Hepatocyte (in vitro differentiated cells): ENCODE results near the gene LRRC49. TPM values are rescaled to one million over a fixed set of nuclear protein-coding genes. Genes with fewer than 3 reads are reported as not detected.
"Not testable (repeated sequence)": the region's sequence is repeated elsewhere in the genome, so short reads cannot be mapped to it uniquely, and the experiment has no call there.

ENCODE experiments used
- DNase-seq: peaks from one replicate; pipeline ENCODE4 v3.0.0-alpha.2; 2016; ENCODE audit warnings: low spot score
- H2AFZ ChIP-seq: fragments of 200-600 bp; sonication (generic); 2 replicates; pipeline ENCODE4 v1.6.0; 2016; ENCODE audit warnings: antibody characterized with exemption, mild to moderate bottlenecking
- H3K27ac ChIP-seq: fragments of 200-600 bp; sonication (generic); 2 replicates; pipeline ENCODE4 v1.5.1; 2016; ENCODE audit warnings: mild to moderate bottlenecking
- H3K27me3 ChIP-seq: fragments of 200-600 bp; sonication (generic); 2 replicates; pipeline ENCODE4 v1.6.1; 2016
- H3K36me3 ChIP-seq: fragments of 200-600 bp; sonication (generic); replicated peaks from 2 replicates; pipeline ENCODE4 v1.5.1; 2016; ENCODE audit warnings: low read depth; ENCODE audit not compliant: insufficient read depth
- H3K4me1 ChIP-seq: fragments of 200-600 bp; sonication (generic); 2 replicates; pipeline ENCODE4 v1.5.1; 2016; ENCODE audit warnings: mild to moderate bottlenecking, moderate library complexity; ENCODE audit not compliant: insufficient read depth
- H3K4me2 ChIP-seq: fragments of 200-600 bp; sonication (generic); 2 replicates; pipeline ENCODE4 v1.6.0; 2016
- H3K4me3 ChIP-seq: fragments of 200-600 bp; sonication (generic); 2 replicates; pipeline ENCODE4 v1.5.1; 2016; ENCODE audit warnings: mild to moderate bottlenecking
- H3K79me2 ChIP-seq: fragments of 200-600 bp; sonication (generic); 2 replicates; pipeline ENCODE4 v1.6.0; 2017; ENCODE audit warnings: mild to moderate bottlenecking
- H3K9me2 ChIP-seq: fragments of 200-600 bp; sonication (generic); replicated peaks from 2 replicates; pipeline ENCODE4 v1.6.0; 2017; ENCODE audit warnings: mild to moderate bottlenecking; ENCODE audit not compliant: insufficient read depth
- H3K9me3 ChIP-seq: fragments of 200-600 bp; sonication (generic); 2 replicates; pipeline ENCODE4 v1.5.1; 2016; ENCODE audit warnings: low read depth, mild to moderate bottlenecking
- H4K20me1 ChIP-seq: fragments of 200-600 bp; sonication (generic); 2 replicates; pipeline ENCODE4 v1.6.0; 2016; ENCODE audit warnings: mild to moderate bottlenecking; ENCODE audit not compliant: insufficient read depth, poor library complexity, severe bottlenecking
- CTCF ChIP-seq: fragments of 200-600 bp; sonication (generic); IDR thresholded peaks from 2 replicates; pipeline ENCODE4 v1.5.1; 2016; ENCODE audit warnings: antibody characterized with exemption, mild to moderate bottlenecking; ENCODE audit not compliant: poor library complexity
- EZH2 ChIP-seq: fragments of 200-600 bp; sonication (generic); IDR thresholded peaks from 2 replicates; pipeline ENCODE4 v1.6.1; 2016; ENCODE audit warnings: antibody characterized with exemption, mild to moderate bottlenecking, borderline replicate concordance
- EZH2phosphoT487 ChIP-seq: fragments of 200-600 bp; sonication (generic); IDR thresholded peaks from one replicate; pipeline ENCODE4 v1.6.1; 2018; ENCODE audit warnings: antibody characterized with exemption, mild to moderate bottlenecking, low read depth, moderate library complexity; ENCODE audit not compliant: unreplicated experiment, severe bottlenecking
- WGBS: methylation state at CpG from one replicate; pipeline ENCODE4 v1.1.6; 2016; ENCODE audit warnings: low lambda C conversion rate; ENCODE audit errors: missing lambda C conversion rate; 5-methylcytosine and 5-hydroxymethylcytosine counted together
- polyA plus RNA-seq: library from polyadenylated mRNA; unstranded; fragments of >200 nt; fragmentation: Nextera tagmentation; extraction: Ambion mirVana; gene quantifications from 2 replicates; pipeline ENCODE4 v1.2.1, GENCODE V29; 2016
- total RNA-seq: library from RNA; depleted of rRNA; stranded (reverse); fragments of >200 nt; gene quantifications from 2 replicates; pipeline ENCODE4 v1.2.3, GENCODE V29; 2014

The LRRC49 gene
- total and polyA plus RNA-seq, 2 experiments from 2014 or later, result 1.4 to 11.6 TPM

- Histone ChIP-seq H3K27ac (no peak overlapping the region), H3K36me3 (no peaks in the 10 kb centered on the region), H3K4me1 (no peaks in the 10 kb centered on the region), H3K9me3 (no peaks in the 10 kb centered on the region), H3K4me2 (no peak overlapping the region), H2AFZ (no peak overlapping the region), H3K9me2 (no peaks in the 10 kb centered on the region), H3K27me3 (no peaks in the 10 kb centered on the region), H4K20me1 (no peaks in the 10 kb centered on the region), H3K4me3 (no peak overlapping the region), H3K79me2 (no peaks in the 10 kb centered on the region)
- no peak for DNase-seq
- TF ChIP-seq CTCF (no peak), EZH2 (no peak), EZH2phosphoT487 (no peak)
- 53% methylated on average over 5 of the region's 5 CpGs for WGBS
Measured at GRCh38 chr15:70995383-70995970, 102.9 kb downstream of the LRRC49 start.

DNA sequence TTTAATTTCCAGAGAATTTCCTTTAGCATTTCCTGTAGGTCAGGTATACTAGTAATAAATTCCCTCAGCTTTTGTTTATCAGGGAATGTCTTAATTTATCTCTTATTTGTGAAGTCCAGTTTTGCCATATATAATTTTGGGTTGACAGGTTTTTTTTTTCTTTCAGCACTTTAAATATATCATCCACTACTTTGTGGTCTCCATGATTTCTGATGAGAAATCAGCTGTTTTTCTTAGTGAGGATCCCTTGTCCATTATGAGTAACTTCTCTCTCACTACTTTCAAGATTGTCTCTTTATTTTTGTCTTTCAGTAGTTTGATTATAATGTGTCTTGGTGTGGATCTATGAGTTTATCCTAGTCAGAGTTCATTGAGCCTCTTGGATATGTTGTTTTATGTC is 105.7 kb downstream of the LRRC49 start:
- Histone ChIP-seq H3K79me2 (no peaks in the 10 kb centered on the region), H3K4me1 (no peaks in the 10 kb centered on the region), H3K27me3 (no peaks in the 10 kb centered on the region), H3K4me2 (no peak overlapping the region), H3K4me3 (no peak overlapping the region), H2AFZ (no peak overlapping the region), H3K36me3 (no peaks in the 10 kb centered on the region), H3K9me3 (no peaks in the 10 kb centered on the region), H3K9me2 (no peaks in the 10 kb centered on the region), H4K20me1 (no peaks in the 10 kb centered on the region), H3K27ac (no peak overlapping the region)
- no peak for DNase-seq
- TF ChIP-seq CTCF (no peak), EZH2 (no peak)

DNA sequence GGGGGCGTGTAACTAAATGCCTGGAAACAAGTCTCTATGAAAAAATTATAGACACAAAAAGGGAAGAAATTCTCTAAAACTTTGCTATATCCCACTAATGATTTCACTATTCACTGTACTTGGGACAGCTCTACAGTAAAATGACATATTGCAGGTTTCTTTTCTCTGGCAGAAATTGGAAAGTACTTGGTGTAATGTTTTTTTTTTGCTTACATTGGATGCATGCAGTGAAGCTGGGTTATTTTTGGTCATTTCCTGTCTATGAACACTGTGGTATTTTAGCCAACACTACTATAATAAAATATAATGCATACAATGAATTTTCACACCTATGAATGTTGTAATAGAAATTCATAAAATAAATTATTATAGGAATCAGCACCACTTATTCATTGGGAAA is 109.7 kb downstream of the LRRC49 start:
- H3K9me2 ChIP-seq, result no peaks in the 10 kb centered on the region
- H2AFZ ChIP-seq, result no peak overlapping the region
- TF ChIP-seq CTCF (no peak), EZH2phosphoT487 (no peak), EZH2 (no peak)
- H3K27ac ChIP-seq, result no peak overlapping the region
- no peak for DNase-seq
- no peaks in the 10 kb centered on the region for H3K79me2 ChIP-seq
- H3K4me1 ChIP-seq, result no peaks in the 10 kb centered on the region
- no peaks in the 10 kb centered on the region for H3K9me3 ChIP-seq
- no peaks in the 10 kb centered on the region for H4K20me1 ChIP-seq
- H3K4me2 ChIP-seq, result no peak overlapping the region
- 67% methylated on average over 1 of the region's 1 CpG for WGBS
- H3K27me3 ChIP-seq, result no peaks in the 10 kb centered on the region
- H3K4me3 ChIP-seq, result no peak overlapping the region
- H3K36me3 ChIP-seq, result no peaks in the 10 kb centered on the region

GRCh38 chr15:71003319-71003718 is 110.7 kb downstream of the LRRC49 start:
- no peak for DNase-seq
- no peak overlapping the region for H3K4me3 ChIP-seq
- H3K36me3 ChIP-seq, result no peaks in the 10 kb centered on the region
- no peaks in the 10 kb centered on the region for H4K20me1 ChIP-seq
- H2AFZ ChIP-seq, result no peak overlapping the region
- H3K27me3 ChIP-seq, result no peaks in the 10 kb centered on the region
- no peak overlapping the region for H3K4me2 ChIP-seq
- no peaks in the 10 kb centered on the region for H3K4me1 ChIP-seq
- TF ChIP-seq EZH2phosphoT487 (no peak), CTCF (no peak), EZH2 (no peak)
- no peaks in the 10 kb centered on the region for H3K9me3 ChIP-seq
- no peak overlapping the region for H3K27ac ChIP-seq
- no peaks in the 10 kb centered on the region for H3K79me2 ChIP-seq
- no peaks in the 10 kb centered on the region for H3K9me2 ChIP-seq

- 94% methylated on average over 4 of the region's 4 CpGs for WGBS
- H3K79me2 ChIP-seq, H2AFZ ChIP-seq, H3K9me3 ChIP-seq, H4K20me1 ChIP-seq, H3K4me3 ChIP-seq, H3K27ac ChIP-seq, DNase-seq, H3K36me3 ChIP-seq, H3K9me2 ChIP-seq, H3K27me3 ChIP-seq, H3K4me2 ChIP-seq, H3K4me1 ChIP-seq: not testable (repeated sequence)
Measured at GRCh38 chr15:71004506-71004905, 111.9 kb downstream of the LRRC49 start.
